Fibroblast of the conjunctiva (primary cell): Measurements from ENCODE around the gene FOXA1.

Experiments
- DNase-seq: peaks from one replicate; pipeline ENCODE4 v3.0.0-alpha.2; 2010; ENCODE audit warnings: low read depth

FOXA1 gene

DNA sequence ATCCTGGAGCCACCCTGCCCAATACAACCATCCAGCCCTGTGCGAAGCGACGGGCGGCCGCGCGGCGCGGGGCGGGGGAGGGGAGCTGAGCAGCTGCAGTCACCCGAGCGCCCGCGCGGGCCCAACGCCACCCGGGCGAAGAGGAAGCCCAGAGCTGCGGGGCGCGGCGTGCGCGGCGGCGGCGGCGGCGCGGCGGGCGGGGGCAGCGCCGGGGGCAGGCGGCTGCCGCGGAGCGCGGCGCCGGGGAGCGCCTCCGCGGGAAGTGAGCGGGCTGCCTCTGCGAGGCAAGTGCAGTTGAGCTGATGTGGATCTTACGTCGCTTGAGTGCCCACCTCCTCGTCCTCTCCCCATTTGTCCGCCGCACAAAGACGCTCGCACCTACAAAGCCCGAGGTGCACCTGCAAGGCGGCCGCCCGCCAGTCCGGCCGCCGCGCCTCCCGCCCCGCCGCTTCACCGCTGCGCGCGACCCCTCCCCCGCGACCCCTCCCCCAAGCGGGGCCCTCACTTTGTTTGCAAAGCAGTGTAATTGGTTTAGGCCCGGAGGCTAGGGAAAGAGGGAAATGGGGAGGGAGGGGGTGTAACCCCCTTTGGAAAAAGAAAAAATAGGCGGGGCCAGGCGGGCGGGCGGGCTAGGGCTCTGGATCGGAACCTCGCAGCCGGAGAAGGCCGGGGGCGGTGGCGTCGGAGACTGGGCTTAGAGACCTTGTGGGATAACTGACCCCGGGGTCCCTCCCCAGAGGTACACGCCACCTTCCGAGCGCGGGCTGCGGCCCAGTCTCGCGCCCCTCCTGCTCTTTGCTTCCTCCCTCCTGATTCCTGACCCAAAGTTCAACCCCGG, at the start of gene FOXA1, which contains the start of gene TTC6:
TSS of gene FOXA1 (minus strand) at position 279 of the 838 bp plus-strand sequence. CDS start at position 2, 277 bp downstream.
TSS of gene TTC6 (plus strand) at position 659 of the 838 bp plus-strand sequence. CDS start 26,436 bp downstream, outside the sequence.
- DNase-seq = no peak

DNA sequence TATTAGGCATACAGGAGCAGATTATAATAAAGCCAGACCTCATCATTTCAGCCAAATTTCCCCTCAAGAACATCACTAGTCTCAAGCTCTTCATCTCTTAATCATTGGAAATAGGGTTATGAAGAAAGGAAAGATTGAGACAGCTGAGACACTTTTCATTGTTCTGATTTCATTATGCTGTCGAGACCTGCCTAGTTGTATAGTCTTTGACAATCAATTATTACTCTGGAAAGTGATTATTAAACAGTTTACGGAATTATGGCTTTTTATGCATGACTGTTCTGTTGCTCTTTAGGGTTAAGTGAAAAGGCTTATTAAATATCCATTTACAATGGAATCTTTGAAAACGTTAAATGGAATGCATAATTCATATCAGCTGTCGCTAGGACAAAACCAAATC, 48.7 kb upstream of the FOXA1 start:
- DNase-seq = no peak

DNA sequence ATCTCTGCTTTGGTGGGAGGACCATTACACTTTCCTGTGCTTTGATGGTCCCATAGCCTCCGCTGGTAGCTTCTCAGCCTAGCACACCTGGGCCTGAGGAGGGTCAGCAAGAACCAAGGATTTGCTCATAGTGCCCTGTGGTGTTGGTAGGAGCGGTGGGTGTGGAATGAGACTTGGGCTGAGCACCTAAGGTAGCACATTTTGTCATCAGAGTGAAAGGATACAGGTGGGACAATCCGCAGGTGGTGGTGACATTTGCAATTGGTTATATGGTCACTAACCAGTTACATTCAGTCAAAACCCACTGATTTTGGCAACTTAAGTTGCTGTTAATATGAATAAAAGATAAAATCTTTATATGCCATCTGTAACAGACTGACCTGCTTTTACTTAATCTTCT, 47.1 kb upstream of the FOXA1 start:
- DNase-seq = no peak

DNA sequence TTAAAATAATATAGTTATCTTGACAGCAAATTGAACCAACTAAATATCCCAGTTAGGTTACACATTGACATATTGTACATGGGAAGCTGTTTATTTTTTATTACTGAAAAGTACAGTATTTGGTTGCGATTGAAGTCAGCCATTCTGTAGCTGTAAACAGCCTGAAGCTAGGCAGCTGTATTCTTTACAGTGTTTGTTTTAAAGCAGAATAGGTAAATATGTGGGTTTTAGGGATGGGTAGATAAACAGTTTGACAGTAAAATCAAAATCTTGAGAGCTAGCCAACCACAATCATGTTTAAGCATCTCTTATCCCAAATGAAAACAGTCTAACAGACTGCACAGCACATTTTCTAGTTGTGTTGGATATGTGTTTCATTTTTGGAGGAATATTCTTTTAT, 46.1 kb upstream of the FOXA1 start:
- DNase-seq = no peak

DNA sequence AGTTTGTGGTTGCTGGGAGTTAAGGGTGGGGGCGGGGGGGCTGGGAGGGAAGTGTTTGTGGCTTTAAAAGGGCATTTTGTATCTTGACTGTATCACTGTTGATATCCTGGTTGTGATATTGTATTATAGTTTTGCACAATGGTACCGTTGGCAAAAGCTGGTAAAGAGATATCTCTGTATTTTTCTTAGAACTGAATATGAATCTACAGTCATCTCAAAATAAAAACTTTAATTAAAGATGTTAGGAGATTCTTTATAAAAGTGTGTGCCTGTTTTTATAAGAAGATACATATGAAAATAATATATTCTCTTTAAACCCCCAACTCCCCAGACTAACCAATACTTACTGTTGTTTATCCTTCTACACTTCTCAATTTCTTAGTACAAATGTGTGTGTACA, 43.5 kb upstream of the FOXA1 start:
- no peak for DNase-seq

DNA sequence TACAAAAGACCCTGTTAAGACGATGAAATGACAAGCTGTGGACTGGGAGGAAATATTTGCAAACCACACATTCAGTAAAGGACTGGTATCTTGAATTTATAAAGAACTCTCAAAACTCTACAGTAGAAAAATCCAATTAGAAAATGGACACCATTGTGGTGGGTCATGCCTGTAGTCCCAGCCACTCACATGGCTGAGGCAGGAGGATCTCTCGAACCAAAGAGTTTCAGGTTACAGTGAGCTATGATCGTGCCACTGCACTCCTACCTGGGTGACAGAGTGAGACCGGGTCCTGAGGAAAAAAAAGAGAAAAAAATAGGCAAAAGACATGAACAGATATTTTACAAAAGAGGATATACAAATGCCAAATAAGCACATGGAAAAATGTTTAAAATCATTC, 42.3 kb upstream of the FOXA1 start:
- DNase-seq = no peak

DNA sequence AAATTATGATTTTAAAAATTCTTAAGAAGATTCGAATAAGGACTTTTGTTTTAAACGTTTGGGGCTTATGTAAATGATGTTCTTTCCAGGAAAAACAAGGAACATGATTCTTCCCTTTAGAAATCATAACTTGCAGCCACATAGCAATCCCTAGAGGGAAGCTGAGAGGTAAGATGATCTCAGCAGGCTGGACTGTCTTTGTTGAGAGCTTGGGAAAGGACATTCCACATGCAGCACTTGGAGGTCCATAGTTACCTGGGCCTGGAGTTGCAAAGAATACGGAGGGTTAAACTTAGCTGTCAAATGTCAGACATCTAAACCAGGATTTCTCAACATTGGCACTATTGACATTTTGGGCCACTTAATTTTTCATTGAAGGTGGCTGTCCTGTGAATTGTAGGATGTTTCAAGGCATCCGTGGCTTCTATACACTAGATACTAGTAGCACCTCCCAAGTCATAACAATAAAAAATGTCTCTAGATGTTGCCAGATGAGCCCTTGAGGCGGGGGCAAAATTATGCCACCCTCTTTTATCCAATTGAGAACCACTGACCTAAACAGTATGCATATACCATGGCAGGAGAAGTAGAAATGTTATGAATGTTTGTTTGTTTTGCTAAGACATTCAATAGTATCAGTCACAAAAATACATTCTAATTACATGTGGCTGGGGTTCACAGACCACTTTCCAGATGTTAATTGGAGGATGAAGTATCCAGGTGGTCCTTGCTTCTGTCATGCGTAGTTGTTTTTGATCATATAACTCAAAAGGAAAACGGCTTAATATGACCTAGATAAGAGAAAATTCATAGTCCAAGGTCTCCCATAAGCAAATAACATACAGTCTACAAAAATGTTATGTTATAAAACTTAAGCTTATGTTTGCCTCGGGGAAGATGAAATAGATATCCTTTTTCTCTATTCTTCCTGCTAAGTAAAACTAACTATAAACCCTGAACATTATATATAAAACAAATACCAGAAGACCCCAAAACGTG, 30.8 kb upstream of the FOXA1 start:
- DNase-seq = no peak

DNA sequence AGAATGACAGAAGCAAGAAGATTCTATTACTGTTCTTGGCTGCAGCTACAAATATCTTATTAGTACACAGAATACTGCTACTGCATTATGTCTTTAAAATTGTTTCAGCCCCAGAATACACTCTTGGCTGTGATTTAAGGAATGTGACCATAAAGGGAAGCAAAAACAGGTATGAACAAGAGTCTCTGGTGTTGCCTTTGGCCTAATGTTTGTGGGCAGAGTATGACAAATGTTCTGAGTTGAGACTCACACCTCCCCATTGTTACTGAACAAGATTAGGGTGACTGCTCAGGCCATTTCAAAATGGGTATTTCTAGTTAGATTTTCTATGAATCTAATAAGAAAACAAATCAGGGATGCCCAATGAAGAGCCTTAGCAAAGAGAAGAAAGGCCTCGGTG, 28.9 kb upstream of the FOXA1 start:
- no peak for DNase-seq

DNA sequence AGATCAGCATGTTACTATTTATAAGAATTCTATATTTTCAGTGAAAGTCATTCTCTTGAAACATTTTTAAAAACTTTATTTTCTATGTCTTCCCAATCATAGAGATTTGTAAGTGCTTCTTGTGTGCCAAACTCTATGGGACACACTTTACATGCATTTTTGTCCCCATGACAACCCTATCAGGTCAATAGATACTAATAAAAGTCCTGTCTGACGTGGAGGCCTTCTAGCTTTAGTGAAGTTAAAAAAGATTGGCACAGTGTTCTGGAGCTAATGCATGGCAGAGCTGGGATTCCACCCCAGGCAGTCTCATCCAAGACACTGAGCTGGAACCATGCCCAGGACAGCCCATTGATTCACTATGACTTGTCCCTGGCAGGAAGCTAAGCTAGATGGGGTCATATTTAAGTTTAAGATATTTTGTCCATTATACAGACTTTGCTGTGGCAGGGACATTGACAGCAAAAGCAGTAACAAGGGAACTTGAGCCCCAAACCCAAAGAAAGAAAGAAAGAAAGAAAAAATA, 28.4 kb upstream of the FOXA1 start:
- peak; percentile 70 for DNase-seq

DNA sequence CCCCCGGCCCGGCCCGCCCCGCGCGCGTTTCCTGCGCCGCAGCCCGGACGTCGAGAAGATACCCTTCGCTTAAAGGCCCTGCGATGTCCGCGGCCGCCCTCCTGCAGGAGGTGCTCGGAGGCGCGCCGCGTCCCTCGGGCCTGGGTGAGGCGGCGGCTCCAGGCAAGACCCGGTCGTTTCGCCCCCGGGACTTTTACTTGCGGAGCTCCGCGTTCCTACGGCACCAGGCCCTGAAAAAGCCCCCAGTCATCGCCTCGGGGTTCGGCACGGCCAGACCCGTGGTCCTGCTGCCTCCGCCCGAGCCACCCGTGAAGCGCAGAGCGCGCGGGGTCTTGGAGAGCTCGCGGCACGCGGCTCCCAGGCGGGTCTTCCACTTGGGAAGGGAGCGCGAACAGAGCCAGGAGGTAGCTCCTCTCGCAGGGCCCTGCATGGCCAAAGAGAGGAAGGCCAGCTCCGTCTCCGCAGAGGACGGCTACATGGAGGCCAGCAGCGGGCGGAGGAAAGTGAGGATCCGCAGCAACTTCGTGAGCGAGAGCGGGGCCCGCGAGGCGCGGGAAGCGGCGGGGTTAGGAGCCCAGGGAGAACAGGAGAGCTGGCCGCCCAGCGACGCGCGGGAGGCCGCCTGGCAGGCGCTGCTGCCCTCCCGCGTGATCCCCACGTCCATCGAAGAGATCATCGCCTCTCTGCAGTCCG, 27.3 kb upstream of the FOXA1 start:
- no peak for DNase-seq

DNA sequence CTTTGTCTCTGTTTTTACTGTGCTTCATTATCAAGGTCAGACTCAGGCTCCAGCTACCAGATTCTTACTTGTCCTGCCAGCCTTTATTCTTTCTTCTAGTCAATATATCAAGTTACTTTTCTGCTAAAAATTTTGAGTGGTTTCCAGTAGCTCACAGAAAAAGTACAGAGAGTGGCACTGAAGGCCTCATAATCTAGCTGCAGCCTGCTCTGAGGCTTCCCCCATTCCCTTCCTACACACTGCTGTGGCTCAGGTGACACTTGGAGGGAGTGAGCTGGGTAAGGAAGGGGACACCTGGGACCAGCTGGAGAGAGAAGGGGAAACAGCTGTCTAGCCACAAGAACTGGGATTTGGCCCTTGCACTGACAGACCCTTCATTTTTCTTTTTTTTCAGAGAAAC, 25.8 kb upstream of the FOXA1 start:
- DNase-seq = no peak

DNA sequence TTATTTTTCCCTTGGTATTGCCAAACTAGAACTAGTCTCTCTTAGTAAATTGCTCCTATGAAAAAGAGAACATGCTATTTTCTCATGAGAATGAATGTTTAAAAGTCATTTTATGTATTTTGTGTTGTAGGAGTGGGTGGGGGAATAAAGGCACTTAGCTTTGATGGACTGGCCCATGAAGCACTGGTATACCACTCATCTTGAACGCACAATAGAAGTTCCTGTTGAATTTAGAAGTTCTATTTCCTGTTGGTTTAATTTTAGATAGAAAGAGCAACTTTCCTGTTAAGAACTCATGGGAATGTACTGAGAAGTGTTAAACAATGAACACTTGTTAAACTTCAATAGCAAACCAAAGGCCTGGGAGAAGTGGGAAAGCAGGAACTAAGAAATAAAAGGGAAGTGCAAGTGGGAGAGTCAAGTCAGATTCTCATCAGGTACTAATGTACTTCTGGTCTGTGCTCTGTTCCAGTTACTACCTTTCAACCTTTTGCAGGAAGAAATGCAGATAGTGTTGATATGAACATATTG, 23.5 kb upstream of the FOXA1 start:
- no peak for DNase-seq

DNA sequence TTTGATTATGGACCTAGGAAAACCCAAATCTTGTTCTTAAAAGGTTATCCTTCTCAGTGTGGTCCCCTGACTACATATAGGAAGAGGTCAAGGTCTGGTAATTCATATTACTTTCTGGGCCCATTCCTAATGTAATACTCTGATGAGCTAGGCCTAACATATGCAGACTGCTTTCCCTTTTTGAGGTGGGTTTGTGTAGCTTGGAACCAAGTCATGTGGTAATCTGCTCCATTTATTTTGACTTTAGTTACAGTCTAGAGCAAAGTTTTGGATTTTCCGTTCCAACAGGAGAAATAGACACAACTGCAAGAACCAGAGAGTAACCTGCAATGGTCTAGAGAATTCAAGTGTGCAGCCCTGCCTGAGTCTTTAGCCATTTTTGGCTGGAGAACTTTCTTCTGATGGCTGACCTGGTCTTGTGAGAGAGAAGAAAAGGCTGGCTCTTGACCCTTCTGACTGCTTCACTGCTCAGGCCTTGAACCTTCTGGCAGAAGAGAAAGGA, 22.9 kb upstream of the FOXA1 start:
- no peak for DNase-seq

DNA sequence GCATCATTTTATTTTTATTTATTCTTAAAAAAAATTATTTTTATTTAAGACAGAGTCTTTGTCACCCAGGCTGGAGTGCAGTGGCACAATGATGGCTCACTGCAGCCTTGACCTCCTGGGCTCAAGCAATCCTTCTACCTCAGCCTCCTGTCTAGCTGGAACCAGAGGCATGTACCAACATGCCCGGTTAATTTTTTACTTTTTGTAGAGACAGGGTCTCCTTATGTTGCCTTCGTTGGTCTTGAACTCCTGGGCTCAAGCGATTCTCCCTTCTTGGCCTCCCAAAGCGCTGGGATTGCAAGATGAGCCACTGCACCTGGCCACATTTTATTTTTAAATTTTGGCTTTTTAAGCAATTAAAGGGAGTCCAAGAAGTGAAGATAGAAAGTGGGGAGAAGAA, 21.8 kb upstream of the FOXA1 start:
- no peak for DNase-seq

DNA sequence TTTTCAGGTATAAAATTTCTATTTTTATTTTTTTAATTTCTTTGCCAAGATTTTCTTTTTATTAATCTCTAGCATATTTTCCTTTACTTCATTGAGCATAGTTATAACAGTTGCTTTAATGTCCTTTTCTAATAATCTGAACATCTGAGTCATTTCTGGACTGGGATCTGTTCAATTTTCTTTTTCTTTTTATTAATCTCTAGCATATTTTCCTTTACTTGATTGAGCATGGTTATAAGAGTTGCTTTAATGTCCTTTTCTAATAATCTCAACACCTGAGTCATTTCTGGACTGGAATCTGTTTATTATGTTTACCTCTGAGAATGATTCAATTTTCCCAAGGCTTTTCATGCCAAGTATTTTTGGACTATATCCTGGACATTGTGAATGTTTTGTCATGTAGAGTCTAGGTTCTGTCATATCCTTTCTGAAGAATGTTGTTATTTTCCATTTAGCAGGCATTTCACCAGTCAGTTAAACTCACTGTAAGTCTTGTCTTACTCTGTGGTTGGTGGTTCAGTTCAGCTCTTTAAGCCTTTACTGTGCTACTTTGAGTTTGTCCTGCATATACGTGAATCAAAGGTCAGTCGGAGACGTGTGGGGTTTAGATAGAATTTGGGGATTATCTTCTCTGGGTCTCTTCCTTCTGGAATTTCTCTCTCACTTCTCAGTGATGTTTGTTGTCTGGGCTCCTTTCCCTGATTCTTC, 20.7 kb upstream of the FOXA1 start:
- DNase-seq = no peak

DNA sequence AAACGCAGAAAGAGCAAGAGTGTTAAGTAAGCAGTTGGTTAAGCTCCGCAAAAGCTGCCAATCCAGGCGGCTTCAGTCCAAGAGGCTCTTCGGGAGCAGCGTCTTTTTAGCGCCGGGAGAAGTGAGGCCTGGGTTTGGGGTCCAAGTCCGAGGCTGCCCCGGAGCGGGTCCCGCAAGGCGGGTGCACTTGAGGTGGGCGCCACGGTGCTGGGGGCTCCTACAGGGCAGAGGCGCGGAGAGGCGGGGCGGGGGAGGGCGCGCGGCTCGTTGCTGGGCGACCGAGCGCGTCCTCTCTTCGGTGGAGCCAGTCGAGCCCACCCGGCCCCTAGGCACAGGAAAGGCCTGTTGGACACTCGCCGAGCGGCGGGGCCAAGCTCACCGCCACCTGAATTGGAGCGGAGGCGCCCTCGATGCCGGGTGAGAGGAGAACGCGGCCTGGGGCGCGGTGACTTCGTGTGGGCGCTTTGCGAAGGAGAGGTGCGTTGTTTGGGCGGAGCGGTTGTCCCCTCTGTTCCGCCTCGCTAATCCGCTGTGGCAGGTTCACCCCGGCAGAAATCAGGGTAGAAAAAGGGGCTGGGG, 16.0 kb upstream of the FOXA1 start:
- DNase-seq = no peak

DNA sequence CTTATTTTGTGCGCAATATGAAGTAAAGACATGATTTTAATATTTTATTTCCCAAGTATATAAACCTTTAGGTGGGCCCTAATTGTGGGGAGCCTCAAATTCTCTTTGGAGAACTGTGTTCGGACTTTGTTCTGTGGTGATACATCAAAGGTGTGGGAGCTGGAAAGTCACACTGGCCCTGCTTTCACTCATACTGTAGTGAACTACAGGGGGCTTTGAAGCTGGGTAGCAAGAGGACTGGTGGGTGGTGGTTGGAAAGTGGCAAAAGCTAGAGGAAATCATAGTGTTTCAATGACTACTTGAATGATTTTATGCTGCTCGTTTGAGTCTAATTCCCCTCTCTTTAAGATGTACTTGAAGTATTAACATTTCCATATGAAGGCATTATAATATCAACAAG, 13.6 kb upstream of the FOXA1 start:
- DNase-seq = no peak

DNA sequence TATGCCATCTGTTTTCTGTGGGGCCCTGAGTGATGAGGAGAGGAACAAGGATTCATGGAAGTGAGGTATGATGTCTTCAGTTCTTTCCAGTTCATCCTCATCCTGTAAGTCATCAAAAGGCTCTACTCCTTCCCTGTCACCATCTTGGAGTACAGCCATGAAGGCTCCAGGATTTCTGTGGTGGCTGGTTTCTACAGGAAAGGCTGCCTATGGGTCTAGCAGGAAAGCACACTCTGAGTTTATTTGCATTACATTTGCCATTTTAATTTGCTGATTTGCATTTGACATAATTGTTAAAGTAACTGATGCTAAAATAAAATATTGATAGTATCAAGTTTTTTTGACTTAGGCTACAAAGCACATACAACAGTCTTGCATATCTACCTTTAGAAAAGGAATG, 11.6 kb upstream of the FOXA1 start:
- DNase-seq = no peak

DNA sequence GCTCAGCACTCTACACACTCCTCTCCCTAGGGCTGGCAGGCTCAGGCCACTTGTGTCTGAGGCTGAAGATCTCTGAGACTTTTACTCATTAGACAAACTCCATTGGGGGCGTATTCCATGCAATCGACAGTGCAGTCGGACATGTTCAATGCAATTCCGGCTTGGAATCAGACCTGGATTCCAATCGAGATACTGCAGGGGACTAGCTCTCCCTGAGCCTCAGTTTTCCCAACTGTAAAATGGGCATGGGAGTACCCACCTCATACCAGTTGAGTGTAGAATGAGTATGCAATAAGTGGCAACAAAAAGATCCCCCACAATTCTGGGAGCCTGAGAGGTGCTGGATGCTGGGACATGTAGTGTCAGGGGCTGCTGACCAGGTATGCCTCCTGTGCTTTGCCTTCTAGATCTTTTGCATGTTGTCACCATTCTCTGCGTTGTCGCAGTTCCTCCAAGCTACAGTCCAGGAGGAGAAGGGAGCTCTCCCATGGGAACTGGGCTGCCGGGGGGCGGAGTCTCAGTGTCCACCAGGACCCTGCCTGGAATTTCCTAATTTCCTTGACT, 8.7 kb upstream of the FOXA1 start:
- DNase-seq = no peak
